ENCODE results near the gene CARD16. TPM values are rescaled to one million over a fixed set of nuclear protein-coding genes. Genes with fewer than 3 reads are reported as not detected.

CARD16 gene
- total and polyA plus RNA-seq, 11 donors = 3.9 to 43.6 (median 9.0) TPM

GRCh38 chr11:105033343-105033742 is 11.8 kb downstream of the CARD16 start:
- 76 to 84% (median 77%) methylated on average over 3 of the region's 3 CpGs for WGBS, 4 donors
- DNase-seq = no peak
- Histone ChIP-seq H3K36me3 (peaks cover 0 to 35% (median 29%) of the 10 kb centered on the region in 9 donors), H3K4me1 (peaks cover 0 to 73% (median 3%) of the 10 kb centered on the region in 12 donors), H3K27me3 (no peaks in the 10 kb centered on the region), H3K4me3 (peak overlapping the region in 9 of 12 donors; percentile 37 to 66 (median 55)), H3K9me3 (no peaks in the 10 kb centered on the region), H3K27ac (peak overlapping the region in 2 of 12 donors; percentile 73 to 96)
- TF ChIP-seq POLR2A (IDR thresholded peaks at IDR 0.05) (no peak), CTCF (IDR thresholded peaks at IDR 0.05) (no peak)
- intact Hi-C loops (cut with DNase I) = loop anchor here in 2 of 10 donors (10.0 kb wide), 1 partner anchor 69 kb away; the partner anchor contains the start of gene CASP4 (in 2 of the 2)
- peak in 2 of 4 donors; percentile 22 to 63 for ATAC-seq

GRCh38 chr11:105032495-105032894 is 12.6 kb downstream of the CARD16 start:
- WGBS, 4 donors = 82 to 94% (median 88%) methylated on average over 2 of the region's 2 CpGs
- Histone ChIP-seq H3K4me1 (peaks cover 0 to 81% (median 3%) of the 10 kb centered on the region in 12 donors), H3K27ac (peak overlapping the region in 1 of 12 donors; percentile 96), H3K9me3 (no peaks in the 10 kb centered on the region), H3K4me3 (peak overlapping the region in 6 of 12 donors; percentile 4 to 66 (median 54)), H3K27me3 (no peaks in the 10 kb centered on the region), H3K36me3 (peaks cover 0 to 43% (median 37%) of the 10 kb centered on the region in 9 donors)
- TF ChIP-seq CTCF (IDR thresholded peaks at IDR 0.05) (no peak), POLR2A (IDR thresholded peaks at IDR 0.05) (no peak)
- DNase-seq (no peak), ATAC-seq (no peak)
- intact Hi-C loops (cut with DNase I) = loop anchor here in 2 of 10 donors (10.0 kb wide), 1 partner anchor 68 kb away; the partner anchor contains the start of gene CASP4 (in 2 of the 2)

GRCh38 chr11:105027678-105028077 is 17.5 kb downstream of the CARD16 start:
- DNase-seq (no peak), ATAC-seq (no peak)
- Histone ChIP-seq H3K27ac (peak overlapping the region in 1 of 12 donors; percentile 19), H3K36me3 (peaks cover 0 to 71% (median 60%) of the 10 kb centered on the region in 9 donors), H3K4me1 (peaks cover 0 to 52% (median 0%) of the 10 kb centered on the region in 12 donors), H3K9me3 (no peaks in the 10 kb centered on the region), H3K27me3 (no peaks in the 10 kb centered on the region), H3K4me3 (no peak overlapping the region)
- TF ChIP-seq CTCF (IDR thresholded peaks at IDR 0.05) = no peak
- no peak for TF ChIP-seq POLR2A (IDR thresholded peaks at IDR 0.05)
- 72 to 80% (median 76%) methylated on average over 3 of the region's 3 CpGs for WGBS, 4 donors
- intact Hi-C loops (cut with DNase I) = no loop called here

GRCh38 chr11:105024394-105024793 is 20.7 kb downstream of the CARD16 start:
- no peak for DNase-seq
- TF ChIP-seq CTCF (IDR thresholded peaks at IDR 0.05) (no peak), POLR2A (IDR thresholded peaks at IDR 0.05) (no peak)
- no peak for ATAC-seq
- Histone ChIP-seq H3K36me3 (peaks cover 0 to 49% (median 41%) of the 10 kb centered on the region in 9 donors), H3K27me3 (no peaks in the 10 kb centered on the region), H3K4me1 (peaks cover 0 to 31% (median 0%) of the 10 kb centered on the region in 12 donors), H3K9me3 (peaks cover 0 to 3% (median 0%) of the 10 kb centered on the region in 12 donors), H3K27ac (no peak overlapping the region), H3K4me3 (no peak overlapping the region)
- WGBS, 4 donors = 84 to 90% (median 86%) methylated on average over 1 of the region's 1 CpG
- intact Hi-C loops (cut with DNase I) = no loop called here
